Measurements from ENCODE around the gene TMEM179.
"Not testable (repeated sequence)": the region's sequence is repeated elsewhere in the genome, so short reads cannot be mapped to it uniquely, and the experiment has no call there.

TMEM179 gene

GRCh38 chr14:104638190-104638589 is 33.6 kb upstream of the TMEM179 start:
- no peak for DNase-seq (ENCODE audit: low read depth in 2 of 3, low spot score in 2 of 3)

- no peak for DNase-seq (ENCODE audit: low read depth in 2 of 3, low spot score in 2 of 3)
Measured at GRCh38 chr14:104637546-104638003, 33.0 kb upstream of the TMEM179 start.

- not testable (repeated sequence) for DNase-seq (ENCODE audit: low read depth in 2 of 3, low spot score in 2 of 3)
Measured at GRCh38 chr14:104636846-104637545, 32.4 kb upstream of the TMEM179 start.

GRCh38 chr14:104636131-104636530 is 31.6 kb upstream of the TMEM179 start:
- no peak for DNase-seq (ENCODE audit: low read depth in 2 of 3, low spot score in 2 of 3)

- DNase-seq (ENCODE audit: low read depth in 2 of 3, low spot score in 2 of 3): no peak
Measured at GRCh38 chr14:104635717-104636116, 31.1 kb upstream of the TMEM179 start.

GRCh38 chr14:104634886-104635570 is 30.5 kb upstream of the TMEM179 start:
- DNase-seq (ENCODE audit: low read depth in 2 of 3, low spot score in 2 of 3): no peak

- no peak for DNase-seq (ENCODE audit: low read depth in 2 of 3, low spot score in 2 of 3)
Measured at GRCh38 chr14:104634138-104634760, 29.7 kb upstream of the TMEM179 start.

- DNase-seq (ENCODE audit: low read depth in 2 of 3, low spot score in 2 of 3): no peak
Measured at GRCh38 chr14:104633276-104634137, 28.9 kb upstream of the TMEM179 start.

- no peak for DNase-seq (ENCODE audit: low read depth in 2 of 3, low spot score in 2 of 3)
Measured at GRCh38 chr14:104632781-104633180, 28.2 kb upstream of the TMEM179 start.

GRCh38 chr14:104624939-104625338 is 20.4 kb upstream of the TMEM179 start:
- DNase-seq (ENCODE audit: low read depth in 2 of 3, low spot score in 2 of 3): no peak

- DNase-seq (ENCODE audit: low read depth in 2 of 3, low spot score in 2 of 3): no peak
Measured at GRCh38 chr14:104614126-104614812, 9.7 kb upstream of the TMEM179 start.

GRCh38 chr14:104611881-104612280 is 7.3 kb upstream of the TMEM179 start:
- DNase-seq (ENCODE audit: low read depth in 2 of 3, low spot score in 2 of 3): no peak

GRCh38 chr14:104610749-104611310 is 6.3 kb upstream of the TMEM179 start:
- no peak for DNase-seq (ENCODE audit: low read depth in 2 of 3, low spot score in 2 of 3)

GRCh38 chr14:104609666-104610065 is 5.1 kb upstream of the TMEM179 start:
- DNase-seq (ENCODE audit: low read depth in 2 of 3, low spot score in 2 of 3): no peak

GRCh38 chr14:104603711-104604401 is 716 bp downstream of the TMEM179 start:
- no peak for DNase-seq (ENCODE audit: low read depth in 2 of 3, low spot score in 2 of 3)

- no peak for DNase-seq (ENCODE audit: low read depth in 2 of 3, low spot score in 2 of 3)
Measured at GRCh38 chr14:104602933-104603325, 1.6 kb downstream of the TMEM179 start.

GRCh38 chr14:104602315-104602932 is 2.1 kb downstream of the TMEM179 start:
- no peak for DNase-seq (ENCODE audit: low read depth in 2 of 3, low spot score in 2 of 3)

GRCh38 chr14:104601786-104602185 is 2.8 kb downstream of the TMEM179 start:
- no peak for DNase-seq (ENCODE audit: low read depth in 2 of 3, low spot score in 2 of 3)

- DNase-seq (ENCODE audit: low read depth in 2 of 3, low spot score in 2 of 3): no peak
Measured at GRCh38 chr14:104600805-104601204, 3.8 kb downstream of the TMEM179 start.
